ENCODE measurements around the gene WWP2.
"Not testable (repeated sequence)": the region's sequence is repeated elsewhere in the genome, so short reads cannot be mapped to it uniquely, and the experiment has no call there.

WWP2 gene

GRCh38 chr16:69929480-69929879, 167.3 kb downstream of the WWP2 start:
- no peak for DNase-seq

GRCh38 chr16:69930117-69930776, 168.1 kb downstream of the WWP2 start:
- peak; percentile 27 to 60 for DNase-seq

GRCh38 chr16:69931631-69932030, 169.5 kb downstream of the WWP2 start:
- DNase-seq: no peak

GRCh38 chr16:69932228-69932627, 170.1 kb downstream of the WWP2 start:
- no peak for DNase-seq

- DNase-seq: no peak
Observed at GRCh38 chr16:69932691-69933392, 170.7 kb downstream of the WWP2 start.

GRCh38 chr16:69934044-69934443, 171.9 kb downstream of the WWP2 start:
- no peak for DNase-seq

- no peak for DNase-seq
Observed at GRCh38 chr16:69934751-69935150, 172.6 kb downstream of the WWP2 start.

- DNase-seq: no peak
Observed at GRCh38 chr16:69935278-69935711, 173.2 kb downstream of the WWP2 start.

GRCh38 chr16:69935740-69936139, 173.6 kb downstream of the WWP2 start:
- no peak for DNase-seq

GRCh38 chr16:69936252-69936651, 174.1 kb downstream of the WWP2 start:
- no peak for DNase-seq

GRCh38 chr16:69936751-69937211, 174.6 kb downstream of the WWP2 start:
- no peak for DNase-seq

GRCh38 chr16:69937465-69937951, 175.4 kb downstream of the WWP2 start:
- no peak for DNase-seq

- DNase-seq: no peak
Observed at GRCh38 chr16:69938981-69939820, 177.1 kb downstream of the WWP2 start.

GRCh38 chr16:69939821-69940585, 177.9 kb downstream of the WWP2 start:
- no peak for DNase-seq

GRCh38 chr16:69940676-69941075, 178.5 kb downstream of the WWP2 start:
- no peak for DNase-seq

GRCh38 chr16:69941251-69942098, 179.3 kb downstream of the WWP2 start:
- no peak for DNase-seq

GRCh38 chr16:69942099-69942491, 180.0 kb downstream of the WWP2 start:
- no peak for DNase-seq

- DNase-seq: no peak
Observed at GRCh38 chr16:69942627-69943170, 180.6 kb downstream of the WWP2 start.

- not testable (repeated sequence) for DNase-seq
Observed at GRCh38 chr16:69943241-69944036, 181.3 kb downstream of the WWP2 start.

- not testable (repeated sequence) for DNase-seq
Observed at GRCh38 chr16:69950411-69950810, 188.3 kb downstream of the WWP2 start.
